SK-N-SH (cell line): Measurements from ENCODE around the gene RBBP5. TPM values are rescaled to one million over a fixed set of nuclear protein-coding genes. Genes with fewer than 3 reads are reported as not detected.

ENCODE experiments used
- CTCF ChIA-PET: fragments of 300-600, 350-600 bp; formaldehyde crosslinking; extraction: SDS; loops from one replicate; lab custom pipeline; 2021; lab: Yijun Ruan, JAX
- POLR2A ChIA-PET: fragments of 350-600 bp; sonication (Branson Sonifier 250); formaldehyde crosslinking; extraction: SDS; loops from one replicate; lab custom pipeline; 2020; ENCODE audit warnings: antibody characterized with exemption, inconsistent platforms; lab: Yijun Ruan, JAX
- DNase-seq: peaks from one replicate; pipeline ENCODE4 v3.0.0; 2012
- H2AFZ ChIP-seq: fragments of 200-600 bp; sonication (generic); 2 replicates; pipeline ENCODE4 v1.8.1; 2016; ENCODE audit warnings: antibody characterized with exemption, mild to moderate bottlenecking, low read depth
- H3F3A ChIP-seq: fragments of 200-600 bp; sonication (generic); replicated peaks from 2 replicates; pipeline ENCODE3; 2016; ENCODE audit warnings: antibody characterized with exemption, mild to moderate bottlenecking; ENCODE audit not compliant: insufficient read depth
- H3K27ac ChIP-seq, 2 experiments: fragments of 200-500 bp in 1 of 2; fragments of 200-600 bp in 1 of 2; sonication (Bioruptor generic) in 1 of 2; sonication (generic), shearing (Covaris generic) in 1 of 2; 2 replicates each; pipeline versions ENCODE4 v1.5.1 to v1.6.1; 2014 to 2016; ENCODE audit warnings: low read depth in 2 of 2, inconsistent platforms in 1 of 2, low read length in 1 of 2, mild to moderate bottlenecking in 1 of 2, mixed read lengths in 1 of 2
- H3K27me3 ChIP-seq: fragments of 200-600 bp; sonication (generic), shearing (Covaris generic); 2 replicates; pipeline ENCODE4 v1.6.1; 2016; ENCODE audit warnings: mixed run types; ENCODE audit not compliant: insufficient read depth
- H3K36me3 ChIP-seq, 2 experiments: fragments of 200-500 bp in 1 of 2; fragments of 200-600 bp in 1 of 2; sonication (Bioruptor generic) in 1 of 2; sonication (generic) in 1 of 2; replicated peaks in 1 of 2; 2 replicates each; pipeline versions ENCODE3 to v1.5.1; 2014 to 2016; ENCODE audit warnings: low read length in 1 of 2, mild to moderate bottlenecking in 1 of 2; ENCODE audit not compliant: insufficient read depth in 2 of 2, control insufficient read depth in 1 of 2
- H3K4me1 ChIP-seq, 2 experiments: fragments of 200-500 bp in 1 of 2; fragments of 200-600 bp in 1 of 2; sonication (Bioruptor generic) in 1 of 2; sonication (generic), shearing (Covaris generic) in 1 of 2; 2 replicates each; pipeline versions ENCODE4 v1.5.1 to v1.6.1; 2014 to 2016; ENCODE audit warnings: low read depth in 1 of 2, low read length in 1 of 2, mixed run types in 1 of 2; ENCODE audit not compliant: insufficient read depth in 2 of 2, control insufficient read depth in 1 of 2
- H3K4me2 ChIP-seq: fragments of 200-600 bp; sonication (generic), shearing (Covaris generic); 2 replicates; pipeline ENCODE4 v1.6.1; 2017; ENCODE audit warnings: mixed run types
- H3K4me3 ChIP-seq, 2 experiments: fragments of 200-500 bp in 1 of 2; fragments of 200-600 bp in 1 of 2; sonication (Bioruptor generic) in 1 of 2; sonication (generic), shearing (Covaris generic) in 1 of 2; 2 replicates each; pipeline versions ENCODE4 v1.5.1 to v1.8.1; 2014 to 2016; ENCODE audit warnings: low read depth in 2 of 2, inconsistent platforms in 1 of 2, low read length in 1 of 2, mild to moderate bottlenecking in 1 of 2, mixed read lengths in 1 of 2, moderate library complexity in 1 of 2
- H3K79me2 ChIP-seq: fragments of 200-600 bp; sonication (generic); 2 replicates; pipeline ENCODE4 v1.8.1; 2017; ENCODE audit warnings: mild to moderate bottlenecking; ENCODE audit not compliant: insufficient read depth
- H3K9ac ChIP-seq: fragments of 200-600 bp; sonication (generic); 2 replicates; pipeline ENCODE4 v1.6.1; 2017; ENCODE audit warnings: mixed run types
- H3K9me2 ChIP-seq: fragments of 200-600 bp; sonication (generic); 2 replicates; pipeline ENCODE4 v1.6.1; 2017; ENCODE audit warnings: mixed run types
- H3K9me3 ChIP-seq: fragments of 200-600 bp; sonication (generic); 2 replicates; pipeline ENCODE4 v1.6.1; 2017; ENCODE audit warnings: mixed run types, mild to moderate bottlenecking, moderate library complexity
- H4K20me1 ChIP-seq: fragments of 200-600 bp; sonication (generic); 2 replicates; pipeline ENCODE4 v1.6.1; 2017; ENCODE audit warnings: mild to moderate bottlenecking, mixed run types; ENCODE audit not compliant: insufficient read depth
- EZH2phosphoT487 ChIP-seq: fragments of 200-600 bp; sonication (generic); IDR thresholded peaks from 2 replicates; pipeline ENCODE4 v1.6.1; 2017; ENCODE audit warnings: low read depth, mixed run types, mild to moderate bottlenecking, antibody characterized with exemption, moderate library complexity, borderline replicate concordance
- FOSL2 ChIP-seq: IDR thresholded peaks from 2 replicates; pipeline ENCODE4 v1.4.0; 2012; ENCODE audit warnings: low read depth, mild to moderate bottlenecking, moderate library complexity, borderline replicate concordance
- FOXM1 ChIP-seq: IDR thresholded peaks from 2 replicates; pipeline ENCODE4 v1.4.0; 2012; ENCODE audit warnings: low read depth, mild to moderate bottlenecking
- NFIC ChIP-seq: IDR thresholded peaks from 2 replicates; pipeline ENCODE4 v1.4.0; 2012; ENCODE audit warnings: borderline replicate concordance
- POLR2AphosphoS5 ChIP-seq: IDR thresholded peaks from 2 replicates; pipeline ENCODE4 v1.6.1; 2012; ENCODE audit warnings: low read depth, low read length
- RFX5 ChIP-seq: IDR thresholded peaks from 2 replicates; pipeline ENCODE4 v1.6.1; 2012; ENCODE audit warnings: mild to moderate bottlenecking, improper control_type of control experiment, low read length
- RXRA ChIP-seq: IDR thresholded peaks from 2 replicates; pipeline ENCODE4 v1.4.0; 2012; ENCODE audit warnings: low read depth, mild to moderate bottlenecking, borderline replicate concordance
- SIN3A ChIP-seq: IDR thresholded peaks from 2 replicates; pipeline ENCODE4 v1.6.1; 2012; ENCODE audit warnings: low read depth, mild to moderate bottlenecking, low read length, moderate library complexity, borderline replicate concordance
- SMC3 ChIP-seq: IDR thresholded peaks from 2 replicates; pipeline ENCODE4 v1.6.1; 2012; ENCODE audit warnings: low read depth, low read length, improper control_type of control experiment
- TAF1 ChIP-seq: IDR thresholded peaks from 2 replicates; pipeline ENCODE4 v1.6.1; 2012; ENCODE audit warnings: low read depth, mild to moderate bottlenecking, low read length, moderate library complexity, borderline replicate concordance
- WGBS: methylation state at CpG from one replicate; pipeline ENCODE4 v1.1.6; 2017; ENCODE audit warnings: low lambda C conversion rate; 5-methylcytosine and 5-hydroxymethylcytosine counted together
- polyA plus RNA-seq, 3 experiments: library from polyadenylated mRNA; depleted of rRNA; stranded (reverse); fragments of >200 nt; gene quantifications; 2 replicates each; pipeline ENCODE4 v1.2.3, GENCODE V29; 2012
- TF ChIP-seq, protein P1 (sequence below): IDR thresholded peaks from 2 replicates; pipeline ENCODE4; 2012

The RBBP5 gene
- polyA plus RNA-seq, 1 of the 3 experiments (the other 2 are of a cell fraction), result 5.7 TPM

DNA sequence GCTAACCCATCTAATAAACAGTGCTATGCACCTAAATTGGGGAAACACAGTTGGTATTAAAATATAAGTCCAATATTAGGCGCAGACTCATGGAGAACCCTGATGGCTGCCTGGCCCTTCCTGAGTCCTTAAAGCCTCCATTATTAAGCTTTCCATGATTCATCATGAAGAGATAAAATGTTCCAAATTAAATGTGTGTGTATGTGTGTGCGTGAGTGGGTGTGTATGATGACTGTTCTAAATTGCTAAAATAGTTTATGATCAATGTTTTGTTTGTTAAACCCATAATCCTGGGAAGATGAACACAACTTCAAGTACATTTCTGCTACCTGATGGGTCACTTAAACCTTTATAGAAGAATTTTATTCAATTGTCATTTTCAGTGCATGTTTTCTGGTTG, 6.3 kb upstream of the RBBP5 start:
- no peak overlapping the region for H2AFZ ChIP-seq
- WGBS, result 84% methylated on average over 2 of the region's 2 CpGs
- no peak for TF ChIP-seq NFIC
- TF ChIP-seq SIN3A, result no peak
- TF ChIP-seq POLR2AphosphoS5, result no peak
- no peak overlapping the region for H3K27ac ChIP-seq
- no peaks in the 10 kb centered on the region for H4K20me1 ChIP-seq
- H3K9me2 ChIP-seq, result no peaks in the 10 kb centered on the region
- H3K4me3 ChIP-seq, result no peak overlapping the region
- DNase-seq, result no peak
- no peak overlapping the region for H3K4me2 ChIP-seq
- CTCF ChIA-PET, result interaction anchor here (3.8 kb wide), 1 partner anchor 13 kb away, joined by 22 read pairs; no protein-coding TSS in a partner anchor
- no peaks in the 10 kb centered on the region for H3K9me3 ChIP-seq
- H3K9ac ChIP-seq, result no peak overlapping the region
- no peaks in the 10 kb centered on the region for H3K79me2 ChIP-seq
- H3K27me3 ChIP-seq, result no peaks in the 10 kb centered on the region
- H3K4me1 ChIP-seq, result no peaks in the 10 kb centered on the region
- POLR2A ChIA-PET, result no interaction called here
- H3F3A ChIP-seq, result peaks cover 3% of the 10 kb centered on the region
- no peaks in the 10 kb centered on the region for H3K36me3 ChIP-seq

DNA sequence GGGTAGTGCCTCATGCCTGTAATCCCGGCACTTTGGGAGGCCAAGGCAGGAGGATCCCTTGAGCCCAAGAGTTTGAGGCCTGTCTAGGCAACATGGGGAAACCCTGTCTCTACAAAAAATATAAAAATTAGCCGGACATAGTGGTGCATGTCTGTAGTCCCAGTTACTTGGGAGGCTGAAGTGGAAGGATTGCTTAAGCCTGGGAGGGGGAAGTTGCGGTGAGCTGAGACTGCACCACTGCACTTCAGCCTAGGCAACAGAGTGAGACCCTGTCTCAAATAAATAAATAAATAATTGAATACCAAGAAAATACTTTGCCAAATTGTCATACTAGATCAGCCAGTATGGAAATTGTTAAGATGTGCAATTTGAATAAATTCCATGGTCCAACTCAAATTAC, 5.9 kb upstream of the RBBP5 start:
- DNase-seq, result no peak
- Histone ChIP-seq H2AFZ (no peak overlapping the region), H3K36me3 (no peaks in the 10 kb centered on the region), H3K9me2 (no peaks in the 10 kb centered on the region), H3K9me3 (no peaks in the 10 kb centered on the region), H3K27ac (no peak overlapping the region), H3K4me2 (no peak overlapping the region)
- POLR2A ChIA-PET, result no interaction called here
- TF ChIP-seq SMC3 (no peak), FOSL2 (no peak)
- TF ChIP-seq, protein P1, sequence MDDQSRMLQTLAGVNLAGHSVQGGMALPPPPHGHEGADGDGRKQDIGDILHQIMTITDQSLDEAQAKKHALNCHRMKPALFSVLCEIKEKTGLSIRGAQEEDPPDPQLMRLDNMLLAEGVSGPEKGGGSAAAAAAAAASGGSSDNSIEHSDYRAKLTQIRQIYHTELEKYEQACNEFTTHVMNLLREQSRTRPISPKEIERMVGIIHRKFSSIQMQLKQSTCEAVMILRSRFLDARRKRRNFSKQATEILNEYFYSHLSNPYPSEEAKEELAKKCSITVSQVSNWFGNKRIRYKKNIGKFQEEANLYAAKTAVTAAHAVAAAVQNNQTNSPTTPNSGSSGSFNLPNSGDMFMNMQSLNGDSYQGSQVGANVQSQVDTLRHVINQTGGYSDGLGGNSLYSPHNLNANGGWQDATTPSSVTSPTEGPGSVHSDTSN, result no peak
- TF ChIP-seq, all 33 proteins: peak for 0
- Histone ChIP-seq H4K20me1 (no peaks in the 10 kb centered on the region), H3K9ac (no peak overlapping the region), H3F3A (peaks cover 4% of the 10 kb centered on the region), H3K27me3 (no peaks in the 10 kb centered on the region), H3K79me2 (no peaks in the 10 kb centered on the region), H3K4me1 (peaks cover 2 to 3% of the 10 kb centered on the region in 2 experiments; a peak in 1 of 4 replicates), H3K4me3 (no peak overlapping the region)
- CTCF ChIA-PET, result interaction anchor here (3.8 kb wide), 1 partner anchor 14 kb away, joined by 22 read pairs; no protein-coding TSS in a partner anchor
- WGBS, result 76% methylated on average over 3 of the region's 3 CpGs

DNA sequence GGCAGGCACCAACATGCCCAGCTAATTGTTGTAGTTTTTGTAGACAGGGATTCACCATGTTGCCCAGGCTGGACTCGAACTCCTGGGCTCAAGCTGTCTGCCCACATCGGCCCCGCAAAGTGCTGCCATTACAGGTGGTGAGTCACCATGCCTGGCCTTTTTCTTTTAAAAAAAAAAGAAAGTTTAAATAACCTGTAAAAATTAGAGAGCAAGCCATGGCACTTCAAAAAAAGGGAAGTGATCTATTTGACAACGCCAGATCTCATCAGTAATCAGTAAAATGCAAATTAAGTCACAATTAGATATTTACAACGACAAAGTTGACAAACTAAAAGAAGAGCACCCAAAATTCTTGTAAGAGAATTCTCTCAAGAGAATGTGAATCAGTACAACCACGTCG, 2.9 kb upstream of the RBBP5 start:
- 77% methylated on average over 7 of the region's 7 CpGs for WGBS
- peaks cover 11 to 17% of the 10 kb centered on the region in 2 experiments; a peak in 3 of 4 replicates for H3K4me1 ChIP-seq
- TF ChIP-seq TAF1 (no peak), RFX5 (no peak), RXRA (no peak), FOXM1 (no peak), EZH2phosphoT487 (no peak)
- TF ChIP-seq, all 33 proteins: peak for 0
- Histone ChIP-seq H3K79me2 (peaks cover 21% of the 10 kb centered on the region), H3K27ac (no peak overlapping the region), H4K20me1 (no peaks in the 10 kb centered on the region), H2AFZ (no peak overlapping the region), H3K36me3 (no peaks in the 10 kb centered on the region), H3K4me2 (no peak overlapping the region), H3K9me3 (no peaks in the 10 kb centered on the region), H3K4me3 (no peak overlapping the region), H3K9ac (no peak overlapping the region), H3K27me3 (no peaks in the 10 kb centered on the region), H3F3A (peaks cover 6% of the 10 kb centered on the region), H3K9me2 (no peaks in the 10 kb centered on the region)
- ChIA-PET CTCF (interaction anchor here (1.2 to 3.7 kb wide), 2 partner anchors 63 to 131 kb away, joined by 5 to 16 read pairs; no protein-coding TSS in a partner anchor), POLR2A (no interaction called here)
- no peak for DNase-seq
